ENCODE measurements around the gene TLR9.

The TLR9 gene

DNA sequence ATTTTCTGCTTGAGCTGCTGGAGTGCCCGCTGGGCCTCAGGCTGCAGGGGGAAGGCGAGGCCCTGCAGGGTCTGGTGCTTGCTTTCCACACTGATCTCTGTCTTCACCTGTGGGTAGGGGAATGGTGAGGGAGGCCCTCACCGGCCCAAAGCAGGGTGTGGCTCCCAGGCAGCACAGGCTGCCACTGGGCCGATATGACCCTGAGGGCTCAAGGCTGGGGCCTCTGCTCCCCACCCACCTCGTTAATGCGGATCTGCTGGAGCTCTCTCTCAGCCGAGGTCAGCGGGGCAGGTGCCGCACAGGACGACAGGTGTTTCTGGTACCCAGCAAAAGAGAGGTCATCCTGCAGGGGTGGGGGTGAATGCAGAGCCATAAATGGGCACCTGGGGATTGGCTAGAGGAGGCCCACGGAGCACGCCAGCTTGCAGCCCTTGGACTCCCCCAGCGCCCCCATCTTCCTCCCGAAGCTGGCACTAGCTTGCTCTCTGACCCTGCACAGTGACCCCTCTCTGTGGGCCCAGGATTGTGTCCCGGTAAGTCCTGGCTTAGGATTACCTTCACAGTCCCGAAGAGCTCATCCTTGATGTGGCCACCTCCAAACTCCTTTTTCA lies 5.5 kb upstream of the TLR9 start:
- TF ChIP-seq TEAD4 (IDR thresholded peaks at IDR 0.05) (no peak), ZBTB7A (IDR thresholded peaks at IDR 0.05; ENCODE audit: low read depth) (no peak), EP300 (IDR thresholded peaks at IDR 0.05; ENCODE audit: borderline replicate concordance) (no peak), CREB1 (IDR thresholded peaks at IDR 0.05; ENCODE audit: low read depth) (no peak), EGR1 (IDR thresholded peaks at IDR 0.05) (no peak), CEBPB (IDR thresholded peaks at IDR 0.05) (no peak), TAF1 (IDR thresholded peaks at IDR 0.05; ENCODE audit: low read depth) (no peak), YY1 (IDR thresholded peaks at IDR 0.05; ENCODE audit: low read depth) (no peak), NFIC (IDR thresholded peaks at IDR 0.05) (no peak), FOXM1 (IDR thresholded peaks at IDR 0.05; ENCODE audit: borderline replicate concordance, low read depth) (no peak), TCF12 (IDR thresholded peaks at IDR 0.05; ENCODE audit: low read depth) (no peak), RAD21 (IDR thresholded peaks at IDR 0.05; ENCODE audit: low read depth) (no peak)
- TF ChIP-seq, protein P1, sequence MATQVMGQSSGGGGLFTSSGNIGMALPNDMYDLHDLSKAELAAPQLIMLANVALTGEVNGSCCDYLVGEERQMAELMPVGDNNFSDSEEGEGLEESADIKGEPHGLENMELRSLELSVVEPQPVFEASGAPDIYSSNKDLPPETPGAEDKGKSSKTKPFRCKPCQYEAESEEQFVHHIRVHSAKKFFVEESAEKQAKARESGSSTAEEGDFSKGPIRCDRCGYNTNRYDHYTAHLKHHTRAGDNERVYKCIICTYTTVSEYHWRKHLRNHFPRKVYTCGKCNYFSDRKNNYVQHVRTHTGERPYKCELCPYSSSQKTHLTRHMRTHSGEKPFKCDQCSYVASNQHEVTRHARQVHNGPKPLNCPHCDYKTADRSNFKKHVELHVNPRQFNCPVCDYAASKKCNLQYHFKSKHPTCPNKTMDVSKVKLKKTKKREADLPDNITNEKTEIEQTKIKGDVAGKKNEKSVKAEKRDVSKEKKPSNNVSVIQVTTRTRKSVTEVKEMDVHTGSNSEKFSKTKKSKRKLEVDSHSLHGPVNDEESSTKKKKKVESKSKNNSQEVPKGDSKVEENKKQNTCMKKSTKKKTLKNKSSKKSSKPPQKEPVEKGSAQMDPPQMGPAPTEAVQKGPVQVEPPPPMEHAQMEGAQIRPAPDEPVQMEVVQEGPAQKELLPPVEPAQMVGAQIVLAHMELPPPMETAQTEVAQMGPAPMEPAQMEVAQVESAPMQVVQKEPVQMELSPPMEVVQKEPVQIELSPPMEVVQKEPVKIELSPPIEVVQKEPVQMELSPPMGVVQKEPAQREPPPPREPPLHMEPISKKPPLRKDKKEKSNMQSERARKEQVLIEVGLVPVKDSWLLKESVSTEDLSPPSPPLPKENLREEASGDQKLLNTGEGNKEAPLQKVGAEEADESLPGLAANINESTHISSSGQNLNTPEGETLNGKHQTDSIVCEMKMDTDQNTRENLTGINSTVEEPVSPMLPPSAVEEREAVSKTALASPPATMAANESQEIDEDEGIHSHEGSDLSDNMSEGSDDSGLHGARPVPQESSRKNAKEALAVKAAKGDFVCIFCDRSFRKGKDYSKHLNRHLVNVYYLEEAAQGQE (IDR thresholded peaks at IDR 0.05; ENCODE audit: low read depth): no peak
- TF ChIP-seq, protein P2, sequence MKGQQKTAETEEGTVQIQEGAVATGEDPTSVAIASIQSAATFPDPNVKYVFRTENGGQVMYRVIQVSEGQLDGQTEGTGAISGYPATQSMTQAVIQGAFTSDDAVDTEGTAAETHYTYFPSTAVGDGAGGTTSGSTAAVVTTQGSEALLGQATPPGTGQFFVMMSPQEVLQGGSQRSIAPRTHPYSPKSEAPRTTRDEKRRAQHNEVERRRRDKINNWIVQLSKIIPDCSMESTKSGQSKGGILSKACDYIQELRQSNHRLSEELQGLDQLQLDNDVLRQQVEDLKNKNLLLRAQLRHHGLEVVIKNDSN (IDR thresholded peaks at IDR 0.05): no peak
- TF ChIP-seq, protein P3, sequence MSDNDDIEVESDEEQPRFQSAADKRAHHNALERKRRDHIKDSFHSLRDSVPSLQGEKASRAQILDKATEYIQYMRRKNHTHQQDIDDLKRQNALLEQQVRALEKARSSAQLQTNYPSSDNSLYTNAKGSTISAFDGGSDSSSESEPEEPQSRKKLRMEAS (IDR thresholded peaks at IDR 0.05): no peak

DNA sequence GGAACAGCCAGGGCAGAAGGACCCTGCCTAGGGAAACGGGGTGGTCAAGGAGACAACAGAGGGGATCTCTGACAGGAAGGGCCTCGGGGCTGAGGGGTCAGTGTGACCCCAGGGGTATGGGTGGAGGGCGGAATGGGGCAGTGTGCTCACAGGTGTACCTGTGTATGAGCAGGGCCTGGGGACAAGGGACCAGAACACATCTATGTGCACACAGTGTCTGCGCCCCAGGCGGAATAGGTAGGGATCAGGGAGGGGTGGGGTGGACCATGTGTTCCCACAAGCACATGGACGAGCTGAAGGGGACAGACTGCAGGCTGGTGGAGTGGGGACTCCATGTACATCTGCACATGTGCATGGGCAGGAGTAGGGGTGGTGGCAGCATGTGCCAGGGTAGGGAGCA lies 5.0 kb upstream of the TLR9 start:
- TF ChIP-seq FOXM1 (IDR thresholded peaks at IDR 0.05; ENCODE audit: borderline replicate concordance, low read depth) (no peak), TEAD4 (IDR thresholded peaks at IDR 0.05) (no peak), CEBPB (IDR thresholded peaks at IDR 0.05) (no peak), ZBTB7A (IDR thresholded peaks at IDR 0.05; ENCODE audit: low read depth) (no peak), EP300 (IDR thresholded peaks at IDR 0.05; ENCODE audit: borderline replicate concordance) (no peak), NFIC (IDR thresholded peaks at IDR 0.05) (no peak), EGR1 (IDR thresholded peaks at IDR 0.05) (no peak), RAD21 (IDR thresholded peaks at IDR 0.05; ENCODE audit: low read depth) (no peak), CREB1 (IDR thresholded peaks at IDR 0.05; ENCODE audit: low read depth) (no peak), YY1 (IDR thresholded peaks at IDR 0.05; ENCODE audit: low read depth) (no peak), TCF12 (IDR thresholded peaks at IDR 0.05; ENCODE audit: low read depth) (no peak)
- TF ChIP-seq, protein P1 (IDR thresholded peaks at IDR 0.05; ENCODE audit: low read depth): no peak
- TF ChIP-seq, protein P3 (IDR thresholded peaks at IDR 0.05): no peak

DNA sequence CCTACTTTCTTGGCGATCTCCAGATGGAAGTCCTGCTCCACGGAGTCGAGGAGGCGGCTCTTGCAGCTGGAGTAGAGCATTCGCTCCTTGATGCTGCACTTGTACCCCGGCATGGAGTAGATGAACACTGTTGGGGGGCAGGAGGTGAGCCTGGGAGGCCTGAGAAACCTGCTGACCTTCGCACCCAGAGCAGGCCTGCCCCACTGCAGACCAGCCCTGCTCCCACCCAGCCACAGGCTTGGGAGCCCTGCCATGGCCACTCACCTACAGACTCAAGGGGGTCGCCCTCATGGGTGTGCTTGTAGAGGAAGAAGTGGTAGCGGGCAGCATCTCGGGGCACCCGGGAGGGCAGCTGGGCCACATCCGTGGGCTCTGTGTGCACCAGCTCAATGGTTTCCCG lies 4.2 kb upstream of the TLR9 start:
- TF ChIP-seq CREB1 (IDR thresholded peaks at IDR 0.05; ENCODE audit: low read depth): no peak
- TF ChIP-seq, protein P2 (IDR thresholded peaks at IDR 0.05): no peak
- TF ChIP-seq, protein P1 (IDR thresholded peaks at IDR 0.05; ENCODE audit: low read depth): no peak
- no peak for TF ChIP-seq CEBPB (IDR thresholded peaks at IDR 0.05)
- TF ChIP-seq EGR1 (IDR thresholded peaks at IDR 0.05): no peak
- TF ChIP-seq FOXM1 (IDR thresholded peaks at IDR 0.05; ENCODE audit: borderline replicate concordance, low read depth): no peak
- no peak for TF ChIP-seq YY1 (IDR thresholded peaks at IDR 0.05; ENCODE audit: low read depth)
- no peak for TF ChIP-seq ZBTB7A (IDR thresholded peaks at IDR 0.05; ENCODE audit: low read depth)
- TF ChIP-seq TEAD4 (IDR thresholded peaks at IDR 0.05): no peak
- TF ChIP-seq TCF12 (IDR thresholded peaks at IDR 0.05; ENCODE audit: low read depth): no peak
- TF ChIP-seq, protein P3 (IDR thresholded peaks at IDR 0.05): no peak
- TF ChIP-seq EP300 (IDR thresholded peaks at IDR 0.05; ENCODE audit: borderline replicate concordance): no peak
- no peak for TF ChIP-seq TAF1 (IDR thresholded peaks at IDR 0.05; ENCODE audit: low read depth)
- no peak for TF ChIP-seq RAD21 (IDR thresholded peaks at IDR 0.05; ENCODE audit: low read depth)

All from Ishikawa (cell line).